Natural killer cell (primary cell): ENCODE measurements around the gene OTUD4. TPM values are rescaled to one million over a fixed set of nuclear protein-coding genes. Genes with fewer than 3 reads are reported as not detected.

ENCODE experiments used
- ATAC-seq, 3 donors: fragments of 150-1000 bp in 2 of 3; fragments of 200-7000 bp in 1 of 3; cut with Tn5 transposase; 1 replicate in 1 of 3; 2 replicates in 2 of 3; pipeline ENCODE4 v1.10.0; 2021; ENCODE audit warnings: mild to moderate bottlenecking in 2 of 3, moderate library complexity in 2 of 3
- DNase-seq, 2 donors: peaks; one replicate each; pipeline versions ENCODE4 v3.0.0 to v3.0.0-alpha.2; 2013 to 2021; ENCODE audit warnings: mixed read lengths in 1 of 2
- H3K27ac ChIP-seq: one replicate; pipeline ENCODE4 v1.5.1; 2013; ENCODE audit warnings: mild to moderate bottlenecking, low read length
- H3K27me3 ChIP-seq: one replicate; pipeline ENCODE4 v1.6.1; 2013; ENCODE audit warnings: low read length; ENCODE audit not compliant: control insufficient read depth, insufficient read depth
- H3K36me3 ChIP-seq: one replicate; pipeline ENCODE4 v1.6.1; 2013; ENCODE audit warnings: low read length; ENCODE audit not compliant: control insufficient read depth, insufficient read depth
- H3K4me1 ChIP-seq: one replicate; pipeline ENCODE4 v1.6.1; 2013; ENCODE audit warnings: low read length; ENCODE audit not compliant: control insufficient read depth, insufficient read depth
- H3K4me3 ChIP-seq: one replicate; pipeline ENCODE4 v1.5.1; 2013; ENCODE audit warnings: low read length
- H3K9me3 ChIP-seq: one replicate; pipeline ENCODE4 v1.6.1; 2013; ENCODE audit warnings: low read length; ENCODE audit not compliant: control insufficient read depth, insufficient read depth
- H3K27ac Mint-ChIP-seq, 2 donors: one replicate each; pipeline ENCODE4 v1.8.0; 2022; ENCODE audit warnings: mild to moderate bottlenecking in 2 of 2, mixed read lengths in 2 of 2, moderate library complexity in 1 of 2
- H3K27me3 Mint-ChIP-seq, 2 donors: one replicate each; pipeline ENCODE4 v1.8.0; 2022; ENCODE audit warnings: low read depth in 2 of 2, mixed read lengths in 2 of 2
- H3K36me3 Mint-ChIP-seq: one replicate; pipeline ENCODE4 v1.8.0; 2022; ENCODE audit warnings: mixed read lengths
- H3K4me1 Mint-ChIP-seq, 2 donors: one replicate each; pipeline ENCODE4 v1.8.0; 2022; ENCODE audit warnings: mixed read lengths in 2 of 2
- H3K4me3 Mint-ChIP-seq: one replicate; pipeline ENCODE4 v1.8.0; 2022; ENCODE audit warnings: mild to moderate bottlenecking, moderate library complexity, mixed read lengths
- H3K9me3 Mint-ChIP-seq, 2 donors: one replicate each; pipeline ENCODE4 v1.8.0; 2022; ENCODE audit warnings: mixed read lengths in 2 of 2
- WGBS: methylation state at CpG from one replicate; pipeline ENCODE4 v1.1.7; 2013; ENCODE audit warnings: missing lambda C conversion rate; ENCODE audit not compliant: insufficient coverage; 5-methylcytosine and 5-hydroxymethylcytosine counted together
- intact Hi-C: fragments of 100-400 bp; cut with micrococcal nuclease; formaldehyde crosslinking; loops from one replicate; pipeline ENCODE4 v1.14.2; 2022
- total RNA-seq, 4 donors: library from RNA; stranded (reverse); fragments of 120-200 nt in 1 of 4; gene quantifications; one replicate each; pipeline versions ENCODE4 v1.2.3 to v1.2.4, GENCODE V29; 2013 to 2022
- TF ChIP-seq, protein P1 (sequence below): fragments of 200-600 bp; IDR thresholded peaks from one replicate; pipeline ENCODE4 v1.8.0; 2022; ENCODE audit warnings: antibody characterized with exemption

OTUD4 gene
- total RNA-seq, 3 donors from 2014 or later (not counting 1 experiment from before 2014, with no cell fraction given): 60.0 to 73.3 (median 71.6) TPM

- no peaks in the 10 kb centered on the region for H3K27me3 ChIP-seq
- peaks cover 30% of the 10 kb centered on the region for H3K36me3 ChIP-seq
- ATAC-seq (no peak), DNase-seq (no peak)
- peaks cover 10 to 20% of the 10 kb centered on the region in 2 donors for H3K4me1 Mint-ChIP-seq
- TF ChIP-seq, protein P1, sequence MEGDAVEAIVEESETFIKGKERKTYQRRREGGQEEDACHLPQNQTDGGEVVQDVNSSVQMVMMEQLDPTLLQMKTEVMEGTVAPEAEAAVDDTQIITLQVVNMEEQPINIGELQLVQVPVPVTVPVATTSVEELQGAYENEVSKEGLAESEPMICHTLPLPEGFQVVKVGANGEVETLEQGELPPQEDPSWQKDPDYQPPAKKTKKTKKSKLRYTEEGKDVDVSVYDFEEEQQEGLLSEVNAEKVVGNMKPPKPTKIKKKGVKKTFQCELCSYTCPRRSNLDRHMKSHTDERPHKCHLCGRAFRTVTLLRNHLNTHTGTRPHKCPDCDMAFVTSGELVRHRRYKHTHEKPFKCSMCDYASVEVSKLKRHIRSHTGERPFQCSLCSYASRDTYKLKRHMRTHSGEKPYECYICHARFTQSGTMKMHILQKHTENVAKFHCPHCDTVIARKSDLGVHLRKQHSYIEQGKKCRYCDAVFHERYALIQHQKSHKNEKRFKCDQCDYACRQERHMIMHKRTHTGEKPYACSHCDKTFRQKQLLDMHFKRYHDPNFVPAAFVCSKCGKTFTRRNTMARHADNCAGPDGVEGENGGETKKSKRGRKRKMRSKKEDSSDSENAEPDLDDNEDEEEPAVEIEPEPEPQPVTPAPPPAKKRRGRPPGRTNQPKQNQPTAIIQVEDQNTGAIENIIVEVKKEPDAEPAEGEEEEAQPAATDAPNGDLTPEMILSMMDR: no peak
- no peak overlapping the region for H3K4me3 ChIP-seq
- 100% methylated on average over 1 of the region's 2 CpGs for WGBS
- H3K4me1 ChIP-seq: no peaks in the 10 kb centered on the region
- H3K4me3 Mint-ChIP-seq: no peak overlapping the region
- intact Hi-C loops: no loop called here
- no peaks in the 10 kb centered on the region for H3K9me3 ChIP-seq
- H3K9me3 Mint-ChIP-seq: no peaks in the 10 kb centered on the region
- peak overlapping the region; percentile 23 to 38 for H3K27ac Mint-ChIP-seq
- no peaks in the 10 kb centered on the region for H3K36me3 Mint-ChIP-seq
- H3K27me3 Mint-ChIP-seq: no peaks in the 10 kb centered on the region
- no peak overlapping the region for H3K27ac ChIP-seq
Measured at GRCh38 chr4:145168581-145169187, 11.7 kb downstream of the OTUD4 start.

- H3K4me1 ChIP-seq: no peaks in the 10 kb centered on the region
- peaks cover 10 to 15% of the 10 kb centered on the region in 2 donors for H3K4me1 Mint-ChIP-seq
- TF ChIP-seq, protein P1: no peak
- no peak overlapping the region for H3K4me3 Mint-ChIP-seq
- no peak overlapping the region for H3K27ac Mint-ChIP-seq
- intact Hi-C loops: no loop called here
- no peak overlapping the region for H3K27ac ChIP-seq
- ATAC-seq (no peak), DNase-seq (no peak)
- H3K27me3 Mint-ChIP-seq: no peaks in the 10 kb centered on the region
- H3K9me3 Mint-ChIP-seq: no peaks in the 10 kb centered on the region
- no peaks in the 10 kb centered on the region for H3K27me3 ChIP-seq
- H3K36me3 ChIP-seq: peaks cover 35% of the 10 kb centered on the region
- H3K4me3 ChIP-seq: no peak overlapping the region
- no peaks in the 10 kb centered on the region for H3K9me3 ChIP-seq
- WGBS: no CpG with 5 or more reads among the region's 2 CpGs
- H3K36me3 Mint-ChIP-seq: no peaks in the 10 kb centered on the region
Measured at GRCh38 chr4:145167887-145168286, 12.5 kb downstream of the OTUD4 start.

DNA sequence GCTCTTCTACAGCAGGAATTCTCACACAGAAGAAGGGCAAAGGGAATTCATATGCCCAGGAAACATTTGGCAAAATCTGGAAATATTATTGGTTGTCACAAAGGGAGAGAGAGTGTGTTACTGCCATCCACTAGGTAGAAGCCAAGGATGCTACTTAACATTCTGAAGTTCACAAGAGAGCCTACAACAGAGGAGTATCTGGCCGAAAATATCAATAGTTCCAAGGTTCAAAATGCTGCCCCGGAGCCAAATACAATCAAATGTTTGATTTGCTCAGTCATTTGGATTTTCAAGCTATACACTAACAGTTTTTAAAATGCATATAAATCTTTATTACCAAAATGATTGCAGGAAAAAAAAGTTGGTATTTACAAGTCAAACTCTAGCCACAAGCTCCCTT lies 18.8 kb downstream of the OTUD4 start:
- no peaks in the 10 kb centered on the region for H3K27me3 Mint-ChIP-seq
- no peak for DNase-seq
- H3K27ac ChIP-seq: no peak overlapping the region
- ATAC-seq: no peak
- H3K9me3 Mint-ChIP-seq: no peaks in the 10 kb centered on the region
- TF ChIP-seq, protein P1: no peak
- H3K9me3 ChIP-seq: no peaks in the 10 kb centered on the region
- H3K36me3 ChIP-seq: peaks cover 49% of the 10 kb centered on the region
- peaks cover 11 to 22% of the 10 kb centered on the region in 2 donors for H3K4me1 Mint-ChIP-seq
- no peaks in the 10 kb centered on the region for H3K4me1 ChIP-seq
- WGBS: 47% methylated on average over 2 of the region's 2 CpGs
- no peak overlapping the region for H3K4me3 Mint-ChIP-seq
- intact Hi-C loops: no loop called here
- H3K27ac Mint-ChIP-seq: no peak overlapping the region
- H3K4me3 ChIP-seq: no peak overlapping the region
- H3K27me3 ChIP-seq: no peaks in the 10 kb centered on the region
- H3K36me3 Mint-ChIP-seq: peaks cover 6% of the 10 kb centered on the region

- H3K4me1 Mint-ChIP-seq: peaks cover 11 to 33% of the 10 kb centered on the region in 2 donors
- H3K9me3 ChIP-seq: no peaks in the 10 kb centered on the region
- no peaks in the 10 kb centered on the region for H3K9me3 Mint-ChIP-seq
Measured at GRCh38 chr4:145156986-145157385, 23.4 kb downstream of the OTUD4 start.

More at GRCh38 chr4:145156986-145157385, 23.4 kb downstream of the OTUD4 start:
- ATAC-seq (no peak), DNase-seq (no peak)
- Mint-ChIP-seq H3K36me3 (peaks cover 16% of the 10 kb centered on the region), H3K27ac (no peak overlapping the region), H3K27me3 (no peaks in the 10 kb centered on the region), H3K4me3 (no peak overlapping the region)
- Histone ChIP-seq H3K4me1 (no peaks in the 10 kb centered on the region), H3K36me3 (peaks cover 66% of the 10 kb centered on the region), H3K27ac (no peak overlapping the region), H3K27me3 (no peaks in the 10 kb centered on the region), H3K4me3 (no peak overlapping the region)
- intact Hi-C loops: no loop called here
- 100% methylated on average over 1 of the region's 2 CpGs for WGBS
- TF ChIP-seq, protein P1: no peak
